GM21825 (cell line): ENCODE measurements around the gene GULP1.
"Not testable (repeated sequence)": the region's sequence is repeated elsewhere in the genome, so short reads cannot be mapped to it uniquely, and the experiment has no call there.

Experiments used
- ATAC-seq: cut with Tn5 transposase; IDR thresholded peaks from one replicate; pipeline ENCODE4 v1.9.1; 2021; ENCODE audit warnings: mild to moderate bottlenecking, moderate library complexity; ENCODE audit not compliant: unreplicated experiment

Gene GULP1

GRCh38 chr2:188588235-188588634 lies 296.6 kb downstream of the GULP1 start:
- ATAC-seq, result no peak

GRCh38 chr2:188596054-188596453 lies 304.4 kb downstream of the GULP1 start:
- ATAC-seq, result no peak

DNA sequence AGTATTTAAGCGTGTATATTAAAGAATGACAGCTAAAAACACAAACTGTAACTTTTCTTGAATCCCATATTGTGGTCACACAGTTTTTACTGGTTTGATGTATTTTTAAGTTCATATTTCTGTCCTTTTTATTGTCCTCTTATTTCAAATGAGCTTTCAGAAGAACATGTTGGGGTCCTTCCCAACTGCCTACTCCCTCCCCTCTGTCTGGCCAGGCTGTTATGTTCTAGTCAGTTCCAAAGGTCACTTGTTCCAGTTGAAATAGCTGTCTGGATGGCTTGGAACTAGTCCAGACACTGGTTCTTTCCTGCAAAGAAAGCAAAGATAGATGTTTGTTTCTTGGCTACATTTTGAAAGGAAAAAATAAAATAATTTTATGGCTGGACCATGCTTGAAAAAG lies 306.9 kb downstream of the GULP1 start:
- no peak for ATAC-seq

GRCh38 chr2:188599140-188599539 lies 307.5 kb downstream of the GULP1 start:
- no peak for ATAC-seq

- no peak for ATAC-seq
These were observed 309.0 kb downstream of the GULP1 start for GRCh38 chr2:188600536-188601210.

DNA sequence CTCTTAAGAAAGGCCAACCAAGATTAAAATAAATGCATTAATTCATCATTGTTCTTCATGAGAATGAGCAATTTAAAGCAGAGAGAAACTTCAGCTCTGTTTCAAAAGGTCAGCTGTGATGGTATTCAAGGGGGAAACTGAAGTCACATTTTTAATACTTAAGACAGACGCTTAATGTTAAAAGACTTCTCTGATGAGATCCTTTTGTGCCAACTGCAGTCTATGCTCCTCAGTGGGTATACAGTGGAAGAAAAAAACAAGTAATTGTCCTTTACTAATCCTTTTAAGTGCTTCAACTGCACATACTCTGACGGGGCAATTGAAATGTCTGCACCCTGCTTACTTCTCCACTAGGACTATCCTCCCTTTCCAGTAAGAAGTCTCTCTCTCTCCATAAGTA lies 309.7 kb downstream of the GULP1 start:
- ATAC-seq, result no peak

DNA sequence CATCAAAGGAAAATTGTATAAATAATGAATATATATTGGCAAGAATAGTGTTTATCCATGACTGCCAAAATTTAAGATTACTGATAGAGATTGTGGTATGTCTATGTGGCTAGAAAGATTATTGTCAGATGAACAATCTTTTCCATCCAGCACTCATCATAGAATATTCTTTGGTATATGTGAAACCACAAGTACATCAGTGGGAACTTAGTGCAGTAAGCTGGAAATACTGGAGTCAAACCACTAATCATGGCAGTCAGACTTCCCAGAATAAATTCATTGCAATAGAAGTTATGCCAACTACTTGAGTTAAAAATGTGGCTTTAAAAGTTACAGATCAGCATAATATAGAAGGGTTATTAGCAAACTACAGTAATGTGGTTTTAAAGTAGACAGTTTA lies 310.3 kb downstream of the GULP1 start:
- ATAC-seq, result no peak

- ATAC-seq, result no peak
These were observed 312.9 kb downstream of the GULP1 start for GRCh38 chr2:188604579-188604978.

- not testable (repeated sequence) for ATAC-seq
These were observed 314.2 kb downstream of the GULP1 start for GRCh38 chr2:188605609-188606584.

GRCh38 chr2:188606596-188606995 lies 314.9 kb downstream of the GULP1 start:
- ATAC-seq, result not testable (repeated sequence)

DNA sequence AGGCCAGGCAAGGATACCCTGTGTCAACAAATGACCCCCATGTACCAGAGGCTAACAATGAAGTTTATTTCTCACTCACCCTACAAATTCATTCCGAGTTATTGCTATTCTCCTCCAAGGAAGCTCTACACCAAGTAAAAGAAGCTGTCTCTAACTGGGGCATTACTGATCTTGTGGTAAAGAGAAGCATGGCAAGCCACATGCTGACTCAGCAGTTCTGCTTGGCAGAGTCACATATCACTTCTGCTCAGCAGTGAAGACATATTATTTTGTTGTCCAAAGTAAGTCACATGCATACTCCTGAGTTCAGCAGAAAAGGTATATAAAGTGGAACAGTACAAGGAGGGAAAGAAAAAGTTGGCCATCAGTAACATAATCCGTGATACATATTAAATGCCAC lies 315.8 kb downstream of the GULP1 start:
- no peak for ATAC-seq

DNA sequence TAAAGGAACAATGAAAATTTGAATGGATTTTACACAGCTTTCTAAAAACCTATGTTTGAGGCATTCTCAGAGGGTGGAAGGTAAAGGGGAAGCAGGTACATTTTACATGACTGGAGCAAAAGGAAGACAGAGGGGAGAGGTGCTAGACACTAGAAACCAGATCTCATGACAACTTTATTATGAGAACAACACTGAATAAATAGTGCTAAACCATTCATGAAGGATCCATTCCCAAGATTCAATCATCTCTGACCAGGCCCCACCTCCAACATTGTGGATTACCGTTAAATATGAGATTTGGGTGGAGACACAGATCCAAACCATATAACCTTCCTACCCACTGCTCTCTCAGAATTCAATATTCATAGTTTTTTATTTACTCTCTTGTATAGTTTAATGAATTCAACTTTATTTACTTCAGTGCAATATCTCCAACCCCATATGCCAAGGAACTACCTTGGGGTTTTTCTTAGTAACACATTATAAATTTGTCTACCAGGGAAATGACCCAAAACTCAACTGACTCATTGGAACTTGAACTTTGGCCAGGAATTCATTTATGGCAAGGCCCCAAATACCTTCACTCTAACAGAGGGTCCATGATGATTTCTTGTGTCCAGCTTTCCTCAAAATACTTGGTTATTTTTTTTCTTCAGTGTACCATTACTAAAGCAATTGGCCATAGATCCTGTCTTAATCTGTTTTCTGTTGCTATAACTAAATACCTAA lies 317.8 kb downstream of the GULP1 start:
- ATAC-seq, result no peak

DNA sequence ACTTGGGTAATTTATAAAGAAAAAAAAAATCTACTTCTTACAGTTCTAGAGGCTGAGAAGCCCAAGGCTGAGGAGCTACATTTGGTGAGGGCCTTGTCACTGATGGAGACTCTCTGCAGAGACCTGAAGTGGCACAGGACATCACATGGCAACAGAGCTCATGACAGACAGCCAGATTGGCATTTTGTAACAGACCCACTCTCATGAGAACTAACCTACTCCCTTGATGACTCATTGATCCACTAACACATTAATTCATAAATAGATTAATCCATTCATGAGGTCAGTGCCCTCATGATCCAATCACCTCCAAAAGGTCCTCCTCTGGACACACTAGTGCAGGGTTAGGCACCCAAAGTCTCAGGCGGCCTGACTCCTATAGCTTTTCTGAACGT lies 318.4 kb downstream of the GULP1 start:
- ATAC-seq, result no peak

GRCh38 chr2:188610827-188611226 lies 319.2 kb downstream of the GULP1 start:
- ATAC-seq, result no peak

DNA sequence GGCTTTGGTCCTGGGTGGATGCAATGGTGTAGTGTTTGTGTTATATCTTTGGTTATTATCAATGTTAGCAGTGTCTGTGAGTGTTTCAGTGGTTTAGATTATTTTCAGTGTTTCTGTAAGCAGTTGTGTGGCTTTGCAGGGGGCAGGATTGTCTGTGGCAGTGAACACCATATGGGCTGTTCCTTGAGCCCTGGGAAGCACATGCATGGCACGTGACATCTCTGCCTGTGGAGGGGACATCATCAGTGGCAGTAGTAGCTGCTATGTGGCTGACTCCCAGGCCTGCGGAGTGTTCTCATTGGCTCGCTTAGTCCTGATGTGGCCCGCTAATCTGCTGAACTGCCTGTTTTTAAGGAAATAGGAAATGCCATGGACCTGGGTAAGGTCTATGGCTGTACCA lies 327.5 kb downstream of the GULP1 start:
- ATAC-seq, result no peak

DNA sequence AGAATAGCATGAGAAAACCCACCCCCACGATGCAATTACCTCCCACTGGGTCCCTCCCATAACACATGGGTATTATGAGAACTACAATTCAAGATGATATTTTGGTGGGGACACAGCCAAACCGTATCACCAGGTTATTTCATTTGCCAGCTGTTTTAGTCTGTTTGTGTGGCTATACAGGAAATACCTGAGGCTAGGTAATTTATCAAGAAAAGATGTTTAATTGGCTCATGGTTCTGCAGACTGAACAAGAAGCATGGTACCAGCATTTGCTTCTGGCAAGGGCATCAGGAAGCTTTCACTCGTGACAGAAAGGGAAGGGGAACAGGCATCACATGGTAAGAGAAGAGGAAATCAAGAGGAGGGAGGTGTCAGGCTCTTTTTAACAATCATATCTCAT lies 329.2 kb downstream of the GULP1 start:
- ATAC-seq, result no peak

DNA sequence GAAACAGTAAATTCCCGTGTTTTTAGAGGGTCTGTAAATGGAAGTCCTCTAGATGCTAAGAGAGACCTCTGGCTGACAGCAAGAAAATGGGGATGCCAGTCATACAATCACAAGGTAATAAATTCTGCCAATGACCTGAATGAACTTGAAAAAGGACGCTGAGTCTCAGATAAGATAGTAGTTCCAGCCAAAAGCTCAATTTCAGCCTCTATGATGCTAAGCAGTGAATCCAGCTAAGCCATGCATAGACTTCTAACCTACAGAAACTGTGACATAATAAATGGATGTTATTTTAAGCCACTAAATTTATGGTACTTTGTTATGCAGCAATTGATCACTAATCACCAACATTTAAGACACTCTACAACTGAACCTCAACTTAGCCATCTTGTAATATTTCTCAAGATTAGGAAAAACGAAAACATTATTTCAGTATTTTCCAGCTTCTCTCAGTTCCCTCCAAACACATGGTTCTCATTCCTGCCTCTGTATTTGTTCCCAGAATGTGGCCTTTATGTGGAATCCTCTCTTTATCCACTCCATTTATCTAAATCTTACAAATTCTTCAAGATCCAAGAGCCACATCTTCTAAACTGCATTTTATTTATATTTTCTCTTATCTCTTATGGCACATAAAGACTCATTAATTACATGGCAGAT lies 331.1 kb downstream of the GULP1 start:
- ATAC-seq, result no peak

DNA sequence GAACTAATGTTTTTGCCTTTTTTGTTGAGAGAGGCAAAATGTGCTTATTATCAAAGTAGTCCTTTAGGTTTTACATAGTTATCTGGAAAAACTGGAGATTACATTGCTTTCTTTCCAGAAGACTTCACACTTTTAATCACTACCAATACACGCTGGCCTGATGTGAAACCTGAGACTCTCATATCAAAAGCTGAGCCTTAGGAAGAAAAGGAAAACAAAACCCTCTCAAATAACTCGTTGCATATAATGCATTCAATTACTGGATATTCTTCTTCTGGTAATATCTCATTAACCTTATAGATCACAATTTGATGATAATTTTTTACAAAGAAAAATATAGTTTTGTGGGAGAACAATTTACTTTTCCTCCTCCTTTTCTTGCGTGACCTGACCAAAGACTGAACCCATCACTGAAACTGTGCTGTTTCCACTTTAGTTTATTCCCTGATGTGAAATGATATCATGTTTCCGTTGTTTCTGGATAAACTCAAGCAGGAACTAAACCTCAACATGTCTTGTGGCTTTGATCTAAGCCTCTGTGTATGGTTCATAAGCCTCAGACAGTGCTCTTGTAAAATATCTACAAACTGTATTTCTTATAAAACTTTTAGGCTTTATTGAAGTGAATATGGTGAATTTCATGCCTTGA lies 332.4 kb downstream of the GULP1 start:
- ATAC-seq, result no peak

GRCh38 chr2:188627471-188627870 lies 335.8 kb downstream of the GULP1 start:
- no peak for ATAC-seq

DNA sequence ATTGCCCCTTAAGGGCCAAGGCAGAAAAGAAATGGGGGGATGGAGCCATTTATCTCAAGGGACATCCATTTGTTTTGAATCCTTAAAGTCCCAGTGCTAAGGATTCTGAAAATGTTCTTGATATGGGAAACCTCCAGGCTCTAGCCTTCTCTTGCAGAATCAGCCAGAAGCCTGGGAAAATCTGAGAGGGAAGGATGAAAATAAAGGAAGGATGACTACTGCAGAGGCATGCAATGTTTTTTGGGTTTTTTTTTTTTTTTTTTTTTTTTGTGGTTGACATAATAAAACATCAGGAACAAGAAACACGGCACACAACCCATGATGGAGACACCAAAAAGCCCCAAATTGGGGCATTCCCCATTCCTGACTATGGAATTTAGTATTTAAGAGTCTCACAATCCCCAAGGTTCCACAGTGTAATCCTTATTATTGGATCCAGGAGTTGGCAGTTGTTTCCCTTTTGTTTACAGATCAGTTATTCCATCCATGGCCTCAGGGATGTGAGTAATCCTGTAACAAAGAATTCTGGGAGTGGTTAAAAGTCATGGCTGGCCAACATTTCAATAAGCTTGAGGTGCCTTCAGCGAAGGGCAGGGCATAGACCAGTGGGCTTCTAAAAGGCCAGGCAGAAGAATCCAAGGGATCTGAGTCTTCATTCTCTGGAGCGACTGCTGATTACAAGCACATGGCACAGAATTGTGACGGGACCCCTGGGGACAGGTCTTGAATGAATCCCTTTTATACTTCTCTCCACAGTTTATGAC lies 337.5 kb downstream of the GULP1 start:
- no peak for ATAC-seq
